ENCODE measurements around the gene CEACAM6.

CEACAM6 gene

DNA sequence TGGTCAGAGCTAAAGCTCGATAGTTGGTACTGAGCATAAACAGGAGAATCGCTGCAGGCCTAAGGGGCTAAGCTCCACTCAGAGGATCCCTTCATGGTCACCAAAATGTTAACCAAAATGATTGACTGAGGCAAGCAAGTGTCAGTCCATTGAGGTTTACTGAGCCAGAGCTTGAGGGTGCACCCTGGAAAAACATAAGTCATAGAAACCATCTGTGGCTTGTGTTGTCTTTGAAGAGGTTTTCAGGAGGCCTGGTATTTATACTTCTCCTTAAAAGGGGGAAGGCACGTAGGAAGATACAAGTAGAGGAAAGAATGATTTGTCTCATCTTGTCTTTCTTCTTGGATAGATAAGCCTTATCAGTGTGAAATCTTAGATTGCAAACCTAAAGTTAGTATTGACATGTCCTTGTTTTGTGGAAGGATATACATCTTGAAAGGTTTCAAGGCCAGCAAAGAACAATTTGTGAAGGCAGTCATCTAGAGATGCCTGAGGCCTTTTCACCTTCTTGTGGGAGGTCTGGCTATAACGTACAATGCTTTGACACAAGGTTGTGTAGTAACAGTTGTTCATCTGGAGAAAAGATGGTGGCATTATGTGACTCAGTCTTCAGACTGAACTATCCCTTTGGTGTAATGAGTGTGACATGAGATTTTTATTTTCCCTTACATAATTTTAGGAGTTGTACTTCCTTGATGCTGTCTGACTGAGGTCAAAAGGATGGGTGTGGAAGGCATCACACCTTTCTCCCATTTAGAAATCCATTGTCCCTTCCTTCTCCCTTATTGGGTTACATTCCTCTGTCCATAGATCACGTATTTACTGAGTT, 14.7 kb upstream of the CEACAM6 start:
- Histone ChIP-seq H4K20me1 (ENCODE audit: insufficient read depth, low read length) (no peaks in the 10 kb centered on the region), H3K27ac (ENCODE audit: low read depth, low read length, poor library complexity, severe bottlenecking) (no peak overlapping the region), H3K79me2 (ENCODE audit: insufficient read depth, low read length) (no peaks in the 10 kb centered on the region), H3K27me3 (ENCODE audit: insufficient read depth, low read length) (no peaks in the 10 kb centered on the region), H2AFZ (ENCODE audit: low read length) (no peak overlapping the region), H3K9me2 (ENCODE audit: low read depth, low read length) (no peaks in the 10 kb centered on the region), H3K4me3 (ENCODE audit: low read depth, low read length, poor library complexity, severe bottlenecking) (no peak overlapping the region), H3K4me1 (ENCODE audit: insufficient read depth, low read length, severe bottlenecking) (no peaks in the 10 kb centered on the region), H3K9ac (ENCODE audit: low read length) (no peak overlapping the region), H3K36me3 (ENCODE audit: insufficient read depth, low read length) (no peaks in the 10 kb centered on the region), H3K9me3 (ENCODE audit: low read length) (no peaks in the 10 kb centered on the region), H3K4me2 (ENCODE audit: low read length) (no peak overlapping the region), H3F3A (ENCODE audit: insufficient read depth, low read length) (no peaks in the 10 kb centered on the region)
- TF ChIP-seq CTCF (IDR thresholded peaks at IDR 0.05; ENCODE audit: low read length) (no peak), EZH2 (IDR thresholded peaks at IDR 0.05; ENCODE audit: borderline replicate concordance, low read length) (no peak)

DNA sequence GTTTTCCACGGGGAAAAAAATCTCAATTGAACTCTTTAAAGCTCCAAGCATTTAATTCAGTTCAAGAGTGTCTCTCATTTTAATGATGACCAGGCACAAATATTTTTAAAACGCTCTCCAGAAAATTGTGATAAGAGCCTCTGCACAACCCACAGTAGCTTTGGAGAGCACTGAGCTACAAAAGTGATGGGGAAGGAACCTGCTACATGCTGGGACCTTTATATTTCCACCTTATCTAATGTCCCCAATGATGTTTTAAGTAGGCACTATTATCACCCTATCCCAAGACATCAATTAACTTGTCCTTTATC, 14.1 kb upstream of the CEACAM6 start:
- Histone ChIP-seq H2AFZ (ENCODE audit: low read length) (no peak overlapping the region), H3K27ac (ENCODE audit: low read depth, low read length, poor library complexity, severe bottlenecking) (no peak overlapping the region), H3K4me1 (ENCODE audit: insufficient read depth, low read length, severe bottlenecking) (no peaks in the 10 kb centered on the region), H3K9me2 (ENCODE audit: low read depth, low read length) (no peaks in the 10 kb centered on the region), H3K27me3 (ENCODE audit: insufficient read depth, low read length) (no peaks in the 10 kb centered on the region), H3K4me2 (ENCODE audit: low read length) (no peak overlapping the region), H3K4me3 (ENCODE audit: low read depth, low read length, poor library complexity, severe bottlenecking) (no peak overlapping the region), H4K20me1 (ENCODE audit: insufficient read depth, low read length) (no peaks in the 10 kb centered on the region), H3K9me3 (ENCODE audit: low read length) (no peaks in the 10 kb centered on the region), H3K9ac (ENCODE audit: low read length) (no peak overlapping the region), H3K79me2 (ENCODE audit: insufficient read depth, low read length) (no peaks in the 10 kb centered on the region), H3K36me3 (ENCODE audit: insufficient read depth, low read length) (no peaks in the 10 kb centered on the region), H3F3A (ENCODE audit: insufficient read depth, low read length) (no peaks in the 10 kb centered on the region)
- TF ChIP-seq EZH2 (IDR thresholded peaks at IDR 0.05; ENCODE audit: borderline replicate concordance, low read length) (no peak), CTCF (IDR thresholded peaks at IDR 0.05; ENCODE audit: low read length) (no peak)

GRCh38 chr19:41744850-41745249, 10.5 kb upstream of the CEACAM6 start:
- Histone ChIP-seq H3K4me3 (ENCODE audit: low read depth, low read length, poor library complexity, severe bottlenecking) (no peak overlapping the region), H3K9me3 (ENCODE audit: low read length) (no peaks in the 10 kb centered on the region), H3K27ac (ENCODE audit: low read depth, low read length, poor library complexity, severe bottlenecking) (no peak overlapping the region), H3F3A (ENCODE audit: insufficient read depth, low read length) (no peaks in the 10 kb centered on the region), H2AFZ (ENCODE audit: low read length) (no peak overlapping the region), H3K4me1 (ENCODE audit: insufficient read depth, low read length, severe bottlenecking) (no peaks in the 10 kb centered on the region), H3K4me2 (ENCODE audit: low read length) (no peak overlapping the region), H3K9me2 (ENCODE audit: low read depth, low read length) (no peaks in the 10 kb centered on the region), H3K36me3 (ENCODE audit: insufficient read depth, low read length) (no peaks in the 10 kb centered on the region), H3K27me3 (ENCODE audit: insufficient read depth, low read length) (no peaks in the 10 kb centered on the region), H3K9ac (ENCODE audit: low read length) (no peak overlapping the region), H3K79me2 (ENCODE audit: insufficient read depth, low read length) (no peaks in the 10 kb centered on the region), H4K20me1 (ENCODE audit: insufficient read depth, low read length) (no peaks in the 10 kb centered on the region)
- TF ChIP-seq EZH2 (IDR thresholded peaks at IDR 0.05; ENCODE audit: borderline replicate concordance, low read length) = no peak
- no peak for TF ChIP-seq CTCF (IDR thresholded peaks at IDR 0.05; ENCODE audit: low read length)
